Activated CD4-positive, CD25-positive, alpha-beta regulatory T cell (primary cell): Measurements from ENCODE around the gene MT1H.
"Not testable (repeated sequence)": the region's sequence is repeated elsewhere in the genome, so short reads cannot be mapped to it uniquely, and the experiment has no call there.

Experiments used
- DNase-seq, 4 experiments: peaks; one replicate each; lab custom pipeline; 2025; lab: John Stamatoyannopoulos, UW

MT1H gene

GRCh38 chr16:56684926-56685590 lies 15.4 kb downstream of the MT1H start:
- no peak for DNase-seq

- DNase-seq = no peak
Observed at GRCh38 chr16:56686758-56687157, 17.1 kb downstream of the MT1H start.

DNA sequence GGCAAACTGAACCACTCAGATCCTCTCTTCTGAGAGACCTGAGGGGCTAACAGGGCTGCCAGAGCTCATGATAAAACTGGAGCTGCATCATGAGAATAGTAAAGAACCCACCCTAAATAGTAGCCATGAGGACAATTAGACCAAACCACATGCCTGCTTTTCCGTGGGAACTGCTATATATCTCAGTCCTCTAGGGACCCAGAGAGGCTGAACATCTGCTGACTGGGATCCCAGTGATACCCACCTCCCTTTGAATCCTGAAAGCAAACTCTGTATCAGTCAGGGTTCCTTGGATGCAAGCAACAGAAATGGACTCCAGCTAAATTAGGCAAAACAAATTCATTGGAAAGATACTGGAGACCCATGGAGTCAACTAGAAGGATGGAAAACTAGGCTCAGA lies 19.1 kb downstream of the MT1H start:
- no peak for DNase-seq

GRCh38 chr16:56689171-56689570 lies 19.6 kb downstream of the MT1H start:
- DNase-seq = no peak

GRCh38 chr16:56690420-56691122 lies 21.0 kb downstream of the MT1H start:
- DNase-seq = no peak

- no peak for DNase-seq
Observed at GRCh38 chr16:56691885-56692284, 22.3 kb downstream of the MT1H start.

- DNase-seq = no peak
Observed at GRCh38 chr16:56695246-56695645, 25.6 kb downstream of the MT1H start.

DNA sequence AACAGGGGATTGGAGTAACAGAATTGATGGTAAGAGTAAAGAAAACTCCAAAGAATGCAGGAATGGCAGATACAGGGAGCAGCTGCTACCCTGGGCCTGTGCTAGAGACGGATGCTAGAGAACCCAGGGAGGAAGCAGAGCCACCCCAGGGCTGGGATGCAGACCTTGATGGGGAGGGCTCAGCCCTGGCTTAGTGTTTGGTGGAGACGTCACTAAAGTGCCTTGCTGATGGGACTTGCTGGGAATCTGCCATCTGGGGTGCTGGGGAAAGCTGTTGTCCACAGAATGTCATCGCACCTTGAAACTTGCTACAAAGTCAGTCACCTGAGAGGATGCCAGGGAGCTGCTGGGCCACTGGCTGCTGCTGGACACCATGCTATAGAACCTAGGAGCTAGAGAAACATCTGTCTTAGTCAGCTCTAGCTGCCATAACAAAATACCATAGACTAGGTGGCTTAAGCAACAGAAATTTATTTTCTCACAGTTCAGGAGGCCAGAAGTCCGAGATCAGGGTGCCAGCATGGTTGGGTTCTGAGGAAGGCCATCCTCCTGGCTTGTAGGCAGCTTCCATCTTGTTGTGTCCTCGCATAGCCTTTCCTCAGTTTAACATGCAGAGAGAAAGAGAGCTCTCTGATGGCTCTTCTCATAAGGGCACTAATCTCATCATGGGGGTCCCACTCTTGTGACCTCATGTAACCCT lies 28.0 kb downstream of the MT1H start:
- no peak for DNase-seq

GRCh38 chr16:56700195-56700594 lies 30.6 kb downstream of the MT1H start:
- no peak for DNase-seq

DNA sequence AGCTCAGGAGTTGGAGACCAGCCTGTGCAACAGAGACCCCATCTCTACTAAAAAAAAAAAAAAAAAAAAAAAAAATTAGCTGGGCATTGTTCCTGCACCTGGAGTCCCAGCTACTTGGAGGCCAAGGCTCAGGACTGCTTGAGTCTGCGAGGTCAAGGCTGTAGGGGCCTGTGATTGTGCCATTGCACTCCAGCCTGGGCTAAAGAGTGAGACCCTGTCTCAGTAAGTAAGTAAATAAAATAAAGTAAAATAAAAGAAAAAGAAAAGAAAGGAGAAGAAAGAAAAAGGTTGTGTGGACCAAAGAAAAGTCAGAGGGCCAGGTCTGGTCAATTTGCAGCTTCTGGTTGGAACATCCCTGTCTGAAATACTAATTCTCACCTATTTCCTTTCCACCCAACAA lies 31.0 kb downstream of the MT1H start:
- no peak for DNase-seq

GRCh38 chr16:56701534-56701933 lies 31.9 kb downstream of the MT1H start:
- DNase-seq = no peak

GRCh38 chr16:56702836-56703235 lies 33.2 kb downstream of the MT1H start:
- DNase-seq = no peak

GRCh38 chr16:56708525-56709442 lies 39.2 kb downstream of the MT1H start:
- DNase-seq = peak in 2 of 4 experiments; percentile 5 to 27

- no peak for DNase-seq
Observed at GRCh38 chr16:56709443-56710040, 39.9 kb downstream of the MT1H start.

DNA sequence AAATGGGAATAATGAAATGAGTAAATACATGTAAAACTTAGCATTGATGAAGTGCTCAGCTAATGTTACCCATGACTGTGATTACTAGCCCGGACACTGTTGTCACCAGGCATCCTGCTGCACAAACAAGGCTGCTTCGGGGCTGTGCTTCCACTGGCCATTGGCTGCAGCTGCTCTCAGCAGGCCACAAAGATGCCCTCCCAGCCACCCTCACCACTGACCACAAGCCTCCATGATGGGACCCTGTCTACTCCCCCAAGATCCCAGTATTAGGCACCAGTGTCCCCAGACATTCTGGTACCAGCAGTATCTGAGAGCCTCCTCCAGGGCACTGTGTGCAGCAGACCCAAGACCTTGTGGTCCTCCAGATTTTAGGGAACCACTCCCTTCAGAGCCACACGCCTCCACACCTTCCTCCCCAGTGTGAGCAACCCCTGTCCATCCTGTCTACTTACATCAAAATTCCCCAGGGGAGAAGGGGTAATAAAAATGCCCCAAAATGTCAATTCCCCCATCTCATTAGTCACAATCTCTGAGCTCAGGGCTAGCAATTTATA lies 40.6 kb downstream of the MT1H start:
- no peak for DNase-seq

DNA sequence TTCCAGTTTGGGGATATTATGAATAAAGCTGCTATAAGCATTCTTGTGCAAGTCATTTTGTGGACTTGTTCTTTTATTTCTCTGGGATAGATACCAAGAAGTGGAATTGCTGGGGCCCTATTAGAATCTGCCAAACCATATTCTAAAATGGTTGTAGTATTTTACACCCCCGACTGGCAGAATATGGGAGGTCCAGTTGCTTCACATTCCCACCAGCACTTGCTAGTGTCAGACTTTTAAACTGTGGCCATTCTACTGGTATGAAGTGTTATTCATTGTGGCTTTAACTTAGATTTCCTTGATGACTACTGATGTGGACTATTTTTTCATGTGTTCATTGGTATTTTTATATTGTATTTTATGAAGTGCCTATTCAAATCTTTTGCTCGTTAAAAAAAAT lies 42.2 kb downstream of the MT1H start:
- no peak for DNase-seq

- no peak for DNase-seq
Observed at GRCh38 chr16:56713794-56714193, 44.2 kb downstream of the MT1H start.

DNA sequence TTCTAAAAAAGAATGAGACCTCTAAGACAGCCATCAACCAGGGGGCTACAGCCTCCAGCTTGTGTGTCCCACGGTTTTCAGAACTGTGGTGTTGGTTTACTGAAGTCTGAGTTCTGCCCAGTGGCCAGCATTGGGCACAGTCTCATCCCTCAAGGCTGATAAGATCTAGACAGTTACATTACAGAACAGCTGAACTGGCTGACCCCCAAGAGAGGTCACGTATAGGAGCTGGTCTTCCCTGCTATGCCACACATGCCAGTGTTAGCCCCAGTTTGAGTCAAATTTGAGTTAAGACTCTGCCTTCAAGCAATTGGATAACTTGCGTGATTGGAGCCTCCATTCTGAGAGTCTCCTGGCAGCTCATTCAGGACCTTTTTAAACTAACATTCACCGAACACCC lies 45.5 kb downstream of the MT1H start:
- no peak for DNase-seq

DNA sequence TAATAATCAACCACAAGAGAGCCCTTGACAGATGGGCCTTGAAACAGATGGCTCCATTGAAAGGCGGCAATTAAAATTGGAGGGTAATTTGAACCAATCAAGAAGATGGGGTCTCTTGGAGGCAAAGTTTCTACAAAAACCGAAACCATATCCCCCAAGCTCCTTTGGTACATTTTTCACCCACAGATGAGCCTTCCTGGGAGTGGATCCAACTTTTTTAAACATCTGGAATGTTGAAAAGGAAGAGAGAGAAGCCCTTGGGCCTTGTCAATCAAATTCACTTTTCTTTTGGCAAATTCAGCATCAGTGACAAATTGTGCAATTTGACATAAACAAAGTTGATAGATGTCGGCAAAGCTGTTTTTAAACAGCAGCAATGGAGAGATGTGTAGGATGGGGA lies 47.1 kb downstream of the MT1H start:
- DNase-seq = no peak

DNA sequence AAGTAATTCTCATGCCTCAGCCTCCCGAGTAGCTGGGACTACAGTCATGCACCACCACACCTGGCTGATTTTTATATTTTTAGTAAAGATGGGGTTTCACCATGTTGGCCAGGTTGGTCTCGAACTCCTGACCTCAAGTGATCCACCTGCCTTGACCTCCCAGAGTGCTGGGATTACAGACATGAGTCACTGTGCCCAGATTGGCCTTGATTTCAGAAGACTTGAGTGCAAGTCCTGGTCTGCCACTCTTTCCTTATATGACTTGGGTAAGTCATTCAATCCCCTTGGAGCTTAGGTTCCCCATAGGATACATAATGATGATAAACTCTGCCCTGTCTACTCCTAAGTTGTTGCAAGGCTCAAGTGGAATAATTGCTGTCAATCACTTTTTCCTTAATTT lies 47.9 kb downstream of the MT1H start:
- not testable (repeated sequence) for DNase-seq
